IMR-90 (cell line): Measurements from ENCODE around the gene OLFML1. TPM values are rescaled to one million over a fixed set of nuclear protein-coding genes. Genes with fewer than 3 reads are reported as not detected.

ENCODE experiments used
- ATAC-seq: fragments of 200-7000 bp; cut with Tn5 transposase; 2 replicates; pipeline ENCODE4 v1.9.1; 2020; ENCODE audit warnings: low read depth, mild to moderate bottlenecking, moderate library complexity
- BruUV-seq: library from RNA; stranded (reverse); fragments of 400-500 nt; replicated peaks from 2 replicates; lab custom pipeline; 2021; lab: Mats Ljungman, UMichigan
- CTCF ChIA-PET: fragments of 300-600 bp; formaldehyde crosslinking; extraction: SDS; loops from one replicate; lab custom pipeline; 2021; ENCODE audit warnings: antibody characterized with exemption; lab: Yijun Ruan, JAX
- POLR2A ChIA-PET: fragments of 300-600 bp; sonication (Branson Sonifier 250); formaldehyde crosslinking; loops from one replicate; lab custom pipeline; 2022; ENCODE audit warnings: antibody characterized with exemption; ENCODE audit not compliant: unreplicated experiment; lab: Charles Lee
- DNase-seq: peaks from one replicate; pipeline ENCODE4 v3.0.0; 2013
- H2AFZ ChIP-seq: replicated peaks from 2 replicates; pipeline ENCODE3; 2013; ENCODE audit warnings: low read length, mild to moderate bottlenecking; ENCODE audit not compliant: poor library complexity
- H2AK5ac ChIP-seq: 2 replicates; pipeline ENCODE4 v1.6.1; 2013; ENCODE audit warnings: low read depth, low read length, inconsistent platforms
- H2AK9ac ChIP-seq: replicated peaks from 2 replicates; pipeline ENCODE3; 2013; ENCODE audit warnings: mild to moderate bottlenecking, low read depth, low read length, moderate library complexity; ENCODE audit not compliant: poor library complexity
- H2BK120ac ChIP-seq: 2 replicates; pipeline ENCODE4 v1.6.1; 2013; ENCODE audit warnings: low read depth, low read length, inconsistent platforms
- H2BK15ac ChIP-seq: 3 replicates; pipeline ENCODE4 v1.6.1; 2013; ENCODE audit warnings: low read depth, low read length, inconsistent platforms
- H2BK20ac ChIP-seq: 2 replicates; pipeline ENCODE4 v1.6.1; 2013; ENCODE audit warnings: low read depth, mild to moderate bottlenecking, inconsistent platforms, low read length, moderate library complexity
- H2BK5ac ChIP-seq: 2 replicates; pipeline ENCODE4 v1.6.1; 2013; ENCODE audit warnings: mild to moderate bottlenecking, low read depth, low read length, inconsistent platforms; ENCODE audit not compliant: poor library complexity, severe bottlenecking
- H3K14ac ChIP-seq: replicated peaks from 2 replicates; pipeline ENCODE4 v1.6.1; 2013; ENCODE audit warnings: low read depth, low read length, inconsistent platforms
- H3K18ac ChIP-seq: 2 replicates; pipeline ENCODE4 v1.6.1; 2013; ENCODE audit warnings: low read depth, low read length, control low read depth
- H3K23ac ChIP-seq: 2 replicates; pipeline ENCODE4 v1.6.1; 2013; ENCODE audit warnings: low read depth, low read length, inconsistent platforms
- H3K27ac ChIP-seq: 2 replicates; pipeline ENCODE4 v1.5.1; 2013; ENCODE audit warnings: mild to moderate bottlenecking, control low read depth, low read length; ENCODE audit not compliant: insufficient read depth
- H3K27me3 ChIP-seq: 2 replicates; pipeline ENCODE4 v1.6.1; 2013; ENCODE audit warnings: low read length; ENCODE audit not compliant: control insufficient read depth, insufficient read depth
- H3K36me3 ChIP-seq: 2 replicates; pipeline ENCODE4 v1.6.1; 2013; ENCODE audit warnings: low read length, mixed read lengths; ENCODE audit not compliant: control insufficient read depth, insufficient read depth
- H3K4ac ChIP-seq: 2 replicates; pipeline ENCODE4 v1.6.1; 2013; ENCODE audit warnings: low read depth, low read length, inconsistent platforms
- H3K4me1 ChIP-seq: 2 replicates; pipeline ENCODE4 v1.6.1; 2013; ENCODE audit warnings: low read length, mixed read lengths; ENCODE audit not compliant: control insufficient read depth, insufficient read depth
- H3K4me2 ChIP-seq: 2 replicates; pipeline ENCODE4 v1.6.1; 2013; ENCODE audit warnings: low read depth, mild to moderate bottlenecking, control low read depth, low read length, moderate library complexity
- H3K4me3 ChIP-seq: 2 replicates; pipeline ENCODE4 v1.5.1; 2013; ENCODE audit warnings: low read depth, mild to moderate bottlenecking, control low read depth, low read length, moderate library complexity; ENCODE audit not compliant: insufficient read depth
- H3K56ac ChIP-seq: 2 replicates; pipeline ENCODE4 v1.6.1; 2013; ENCODE audit warnings: low read length, inconsistent platforms; ENCODE audit not compliant: insufficient read depth; ENCODE audit errors: extremely low read depth
- H3K79me1 ChIP-seq, 2 experiments: 2 replicates each; pipeline ENCODE4 v1.6.1; 2013; ENCODE audit warnings: low read length in 2 of 2, inconsistent platforms in 1 of 2, low read depth in 1 of 2
- H3K9ac ChIP-seq: 2 replicates; pipeline ENCODE4 v1.6.1; 2013; ENCODE audit warnings: low read depth, low read length, control low read depth
- H3K9me1 ChIP-seq: 2 replicates; pipeline ENCODE4 v1.6.1; 2013; ENCODE audit warnings: low read length, inconsistent platforms; ENCODE audit not compliant: insufficient read depth
- H3K9me3 ChIP-seq: 2 replicates; pipeline ENCODE4 v1.6.1; 2013; ENCODE audit warnings: low read length; ENCODE audit not compliant: control insufficient read depth, insufficient read depth
- H4K20me1 ChIP-seq: 2 replicates; pipeline ENCODE4 v1.6.1; 2013; ENCODE audit warnings: low read length, inconsistent platforms; ENCODE audit not compliant: insufficient read depth
- H4K5ac ChIP-seq: 2 replicates; pipeline ENCODE4 v1.6.1; 2013; ENCODE audit warnings: mild to moderate bottlenecking, low read depth, low read length, control low read depth
- H4K8ac ChIP-seq, 2 experiments: 2 replicates each; pipeline ENCODE4 v1.6.1; 2013; ENCODE audit warnings: low read depth in 2 of 2, low read length in 2 of 2, control low read depth in 1 of 2, inconsistent platforms in 1 of 2
- H4K91ac ChIP-seq: 2 replicates; pipeline ENCODE4 v1.6.1; 2013; ENCODE audit warnings: low read depth, low read length, inconsistent platforms; ENCODE audit not compliant: insufficient read depth
- CEBPB ChIP-seq: IDR thresholded peaks from 2 replicates; pipeline ENCODE4 v1.6.1; 2012; ENCODE audit warnings: low read depth, low read length, improper control_type of control experiment
- MAZ ChIP-seq: IDR thresholded peaks from 2 replicates; pipeline ENCODE4 v1.6.1; 2012; ENCODE audit warnings: low read depth, mild to moderate bottlenecking, low read length, improper control_type of control experiment, moderate library complexity, borderline replicate concordance
- RCOR1 ChIP-seq: IDR thresholded peaks from 2 replicates; pipeline ENCODE4 v1.6.1; 2012; ENCODE audit warnings: mild to moderate bottlenecking, low read length, improper control_type of control experiment; ENCODE audit not compliant: insufficient replicate concordance
- WGBS, 2 experiments: methylation state at CpG; one replicate each; pipeline versions ENCODE4 v1.1.5 to v1.1.7; 2013; ENCODE audit warnings: missing lambda C conversion rate in 2 of 2; ENCODE audit not compliant: insufficient read length in 1 of 2; ENCODE audit errors: extremely low coverage in 2 of 2; 5-methylcytosine and 5-hydroxymethylcytosine counted together
- dilution Hi-C: fragments of 300-500 bp; cut with HindIII; formaldehyde crosslinking; loops from one replicate; pipeline ENCODE4 v1.14.3; 2018; ENCODE audit warnings: low sequenced_read_pairs; ENCODE audit not compliant: unreplicated experiment
- in situ Hi-C: fragments of 300-500 bp; cut with MboI; formaldehyde crosslinking; loops from 3 replicates; pipeline ENCODE4 v1.14.3; 2019; ENCODE audit warnings: low sequenced_read_pairs, inconsistent platforms, mixed read lengths
- intact Hi-C: fragments of 100-400 bp; cut with micrococcal nuclease; formaldehyde crosslinking; loops from 2 replicates; pipeline ENCODE4 v1.10.0; 2022
- polyA plus RNA-seq, 3 experiments: library from polyadenylated mRNA; depleted of rRNA; stranded (reverse); fragments of >200 nt; gene quantifications; 2 replicates each; pipeline ENCODE4 v1.2.3, GENCODE V29; 2012; ENCODE audit warnings: low replicate concordance in 1 of 3
- total RNA-seq: library from RNA; depleted of rRNA; stranded (reverse); fragments of >200 nt; gene quantifications from 2 replicates; pipeline ENCODE4 v1.2.3, GENCODE V29; 2012

The OLFML1 gene
- total and polyA plus RNA-seq, 2 of the 4 experiments (the other 2 are of a cell fraction), result 0.10 to 0.18 TPM

GRCh38 chr11:7520981-7521487 is 35.7 kb downstream of the OLFML1 start:
- ChIA-PET POLR2A (no interaction called here), CTCF (interaction anchor here (0.5 kb wide), 1 partner anchor 79 kb away, joined by 3 read pairs; no protein-coding TSS in a partner anchor)
- dilution Hi-C loops (no loop called here), in situ Hi-C loops (no loop called here), intact Hi-C loops (no loop called here)
- Histone ChIP-seq H4K5ac (no peak overlapping the region), H3K9me1 (no peaks in the 10 kb centered on the region; the same call in 1 of the 2 replicates), H3K4me3 (no peak overlapping the region), H2BK15ac (no peak overlapping the region), H3K4me2 (no peak overlapping the region), H3K4ac (no peak overlapping the region), H4K8ac (no peak overlapping the region), H4K91ac (no peak overlapping the region), H3K9ac (no peak overlapping the region), H3K79me1 (no peaks in the 10 kb centered on the region), H3K14ac (no peak overlapping the region), H2BK120ac (no peak overlapping the region), H4K20me1 (no peaks in the 10 kb centered on the region), H2BK20ac (no peak overlapping the region), H3K9me3 (no peaks in the 10 kb centered on the region), H2AK9ac (no peak overlapping the region), H3K18ac (no peak overlapping the region), H3K27ac (no peak overlapping the region), H3K56ac (no peak overlapping the region), H3K23ac (no peak overlapping the region), H3K4me1 (no peaks in the 10 kb centered on the region), H2AK5ac (no peak overlapping the region), H2BK5ac (no peak overlapping the region), H3K36me3 (no peaks in the 10 kb centered on the region), H2AFZ (no peak overlapping the region), H3K27me3 (peaks cover 14% of the 10 kb centered on the region)
- BruUV-seq, result no TSS peak
- WGBS, 2 experiments, result no CpG with 5 or more reads among the region's 2 CpGs
- TF ChIP-seq MAZ (no peak), CEBPB (no peak), RCOR1 (no peak)
- no peak for ATAC-seq
- no peak for DNase-seq
